K562 (cell line): ENCODE measurements around the gene TRPV5. TPM values are rescaled to one million over a fixed set of nuclear protein-coding genes. Genes with fewer than 3 reads are reported as not detected.

Source experiments
- ATAC-seq: fragments of 200-7000 bp; cut with Tn5 transposase; 3 replicates; pipeline ENCODE4 v1.9.1; 2020; ENCODE audit warnings: moderate library complexity
- BruUV-seq: library from RNA; stranded (reverse); fragments of 400-500 nt; replicated peaks from 2 replicates; lab custom pipeline; 2021; lab: Mats Ljungman, UMichigan
- CTCF ChIA-PET: fragments of 300-600 bp; formaldehyde crosslinking; extraction: SDS; loops from one replicate; lab custom pipeline; 2021; ENCODE audit warnings: low intra/inter-chr PET ratio; lab: Yijun Ruan, JAX
- POLR2A ChIA-PET: fragments of 300-600, 350-650 bp; sonication (Branson Sonifier 250); formaldehyde crosslinking; extraction: SDS; loops from one replicate; lab custom pipeline; 2021; ENCODE audit warnings: antibody characterized with exemption, inconsistent platforms; lab: Yijun Ruan, JAX
- DNase-seq, 4 experiments: peaks; one replicate each; pipeline versions ENCODE4 v3.0.0 to v3.0.0-alpha.2; 2011 to 2018; ENCODE audit warnings: low spot score in 3 of 4, mixed read lengths in 3 of 4; ENCODE audit errors: extremely low read depth in 1 of 4
- FAIRE-seq: peaks from 2 replicates; lab custom pipeline; 2011; peaks lifted over from hg19 to GRCh38; lab: Jason Lieb, UNC
- H2AFZ ChIP-seq: 2 replicates; pipeline ENCODE4 v1.6.0; 2011; ENCODE audit warnings: low read depth, low read length, control low read depth, inconsistent platforms
- H3K27ac ChIP-seq: fragments of 200-600 bp; 3 replicates; pipeline ENCODE4 v1.8.0; 2011; ENCODE audit warnings: low read depth, mild to moderate bottlenecking, control low read depth, inconsistent platforms, low read length, moderate library complexity, mixed read lengths; ENCODE audit errors: extremely low read depth
- H3K27me3 ChIP-seq, 2 experiments: fragments of 300-600 bp in 1 of 2; 2 replicates in 1 of 2; 3 replicates in 1 of 2; pipeline versions ENCODE4 v1.6.0 to v1.8.0; 2011; ENCODE audit warnings: inconsistent platforms in 2 of 2, low read length in 2 of 2, mild to moderate bottlenecking in 1 of 2, mixed read lengths in 1 of 2, moderate library complexity in 1 of 2; ENCODE audit not compliant: control insufficient read depth in 2 of 2, insufficient read depth in 2 of 2
- H3K36me3 ChIP-seq: fragments of 300-600 bp; 3 replicates; pipeline ENCODE4 v1.8.0; 2011; ENCODE audit warnings: mild to moderate bottlenecking, low read length, inconsistent platforms; ENCODE audit not compliant: control insufficient read depth, insufficient read depth
- H3K4me1 ChIP-seq, 2 experiments: fragments of 200-600 bp in 1 of 2; replicated peaks in 1 of 2; 2 replicates in 1 of 2; 3 replicates in 1 of 2; pipeline versions ENCODE4 v1.5.1 to v1.8.0; 2011; ENCODE audit warnings: inconsistent platforms in 2 of 2, low read length in 2 of 2, mild to moderate bottlenecking in 1 of 2, mixed read lengths in 1 of 2, moderate library complexity in 1 of 2; ENCODE audit not compliant: control insufficient read depth in 2 of 2, insufficient read depth in 2 of 2
- H3K4me2 ChIP-seq: 2 replicates; pipeline ENCODE4 v1.6.1; 2011; ENCODE audit warnings: low read length, control low read depth, inconsistent platforms, mixed read lengths; ENCODE audit not compliant: insufficient read depth
- H3K4me3 ChIP-seq: fragments of 200-600 bp; sonication (generic), shearing (Covaris generic); 2 replicates; pipeline ENCODE4 v1.5.1; 2016; ENCODE audit warnings: control low read depth, inconsistent platforms
- H3K79me2 ChIP-seq: fragments of 200-600 bp; 3 replicates; pipeline ENCODE4 v1.8.0; 2011; ENCODE audit warnings: low read length, inconsistent platforms; ENCODE audit not compliant: control insufficient read depth, insufficient read depth
- H3K9ac ChIP-seq, 2 experiments: 2 replicates each; pipeline versions ENCODE4 v1.6.0 to v1.6.1; 2011; ENCODE audit warnings: low read depth in 2 of 2, low read length in 2 of 2, control low read depth in 1 of 2, inconsistent platforms in 1 of 2, mild to moderate bottlenecking in 1 of 2, mixed read lengths in 1 of 2; ENCODE audit not compliant: insufficient read depth in 1 of 2
- H3K9me1 ChIP-seq: one replicate; pipeline ENCODE4 v1.6.0; 2011; ENCODE audit warnings: inconsistent platforms, mild to moderate bottlenecking, low read length, moderate library complexity; ENCODE audit not compliant: control insufficient read depth, insufficient read depth
- H3K9me3 ChIP-seq: replicated peaks from 2 replicates; pipeline ENCODE4 v1.5.1; 2011; ENCODE audit warnings: low read depth, low read length, inconsistent platforms; ENCODE audit not compliant: control insufficient read depth, insufficient read depth
- H4K20me1 ChIP-seq: replicated peaks from 2 replicates; pipeline ENCODE4 v1.6.1; 2011; ENCODE audit warnings: low read length, inconsistent platforms, mixed read lengths; ENCODE audit not compliant: control insufficient read depth, insufficient read depth
- MEIS2 ChIP-seq: fragments of 450-650 bp; IDR thresholded peaks from 2 replicates; pipeline ENCODE4 v1.6.1; 2014; ENCODE audit warnings: mild to moderate bottlenecking; ENCODE audit not compliant: partially characterized antibody
- PHF8 ChIP-seq: fragments of 200-600 bp; sonication (generic); IDR thresholded peaks from 2 replicates; pipeline ENCODE4 v1.6.1; 2012; ENCODE audit warnings: mixed run types, mild to moderate bottlenecking, inconsistent platforms, low read length, moderate library complexity, borderline replicate concordance
- ZNF609 ChIP-seq: sonication (generic); formaldehyde crosslinking; IDR thresholded peaks from 2 replicates; pipeline ENCODE4 v1.8.1; 2023; ENCODE audit warnings: missing genetic modification reagents, mild to moderate bottlenecking, borderline replicate concordance
- WGBS: fragments of 100-300 bp; shearing (Covaris generic); methylation state at CpG from one replicate; pipeline ENCODE4 v1.1.6; 2016; ENCODE audit warnings: low coverage, mixed read lengths; ENCODE audit not compliant: insufficient coverage; ENCODE audit errors: missing lambda C conversion rate; 5-methylcytosine and 5-hydroxymethylcytosine counted together
- in situ Hi-C: fragments of 300-500 bp; cut with MboI; formaldehyde crosslinking; loops from 4 replicates; pipeline ENCODE4 v1.15.0; 2018; ENCODE audit warnings: inconsistent platforms, mixed read lengths
- intact Hi-C: fragments of 100-400 bp; cut with micrococcal nuclease; formaldehyde crosslinking; loops from 2 replicates; pipeline ENCODE4 v1.14.2; 2022
- polyA plus RNA-seq, 8 experiments: library from polyadenylated mRNA; depleted of rRNA in 4 of 8; stranded (reverse) in 5 of 8; unstranded in 3 of 8; fragments of >200 nt; fragmentation: Nextera tagmentation in 2 of 8; fragmentation: Illumina TruSeq in 1 of 8; extraction: Ambion mirVana in 2 of 8; extraction: Trizol in 1 of 8; gene quantifications; 2 replicates each; pipeline versions ENCODE4 v1.2.1 to v1.2.3, GENCODE V29; 2011 to 2014; ENCODE audit warnings: inconsistent platforms in 1 of 8, missing spikeins in 1 of 8
- total RNA-seq, 7 experiments: library from RNA; depleted of rRNA in 6 of 7; stranded (reverse); fragments of >200 nt in 6 of 7; fragmentation: Illumina TruSeq in 2 of 7; extraction: Trizol in 2 of 7; gene quantifications; 2 replicates each; pipeline versions ENCODE4 v1.2.1 to v1.2.3, GENCODE V29; 2011 to 2021; ENCODE audit warnings: low replicate concordance in 1 of 7

The TRPV5 gene
- total and polyA plus RNA-seq, 9 of the 15 experiments (the other 6 are each of a cell fraction or from before 2014, with no cell fraction given), result not detected

DNA sequence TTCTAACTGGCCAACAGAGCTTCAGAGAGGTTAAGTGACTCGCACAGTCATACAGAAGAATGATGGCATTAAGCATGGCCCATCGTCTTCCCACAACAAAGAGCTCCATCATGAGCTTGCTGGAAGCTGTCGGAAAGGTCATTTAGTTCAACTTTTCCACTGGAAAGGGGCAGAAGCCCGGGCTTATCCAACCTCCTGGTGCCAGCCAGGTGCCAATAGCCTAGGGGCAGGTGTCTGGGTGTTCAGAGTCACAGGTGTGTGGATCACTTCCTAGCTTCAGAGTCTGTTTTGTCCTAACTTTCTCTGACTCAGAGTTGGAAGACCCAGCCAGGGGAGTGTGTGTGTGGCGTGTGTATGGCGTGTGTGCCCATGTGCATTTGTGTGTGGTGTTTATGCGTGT lies 46.7 kb downstream of the TRPV5 start:
- TF ChIP-seq PHF8 (0 out of 2 replicates have a peak, but pooled peaks have one; percentile 20), ZNF609 (CRISPR knock-in tag) (0 out of 2 replicates have a peak, but pooled peaks have one; percentile 10), MEIS2 (no peak)
- TF ChIP-seq, all 486 proteins: peak for 2
- H3K9ac ChIP-seq, result no peak overlapping the region
- no peaks in the 10 kb centered on the region for H3K79me2 ChIP-seq
- BruUV-seq, result no TSS peak
- H3K4me3 ChIP-seq, result no peak overlapping the region
- POLR2A ChIA-PET, result interaction anchor here (1.3 kb wide), 1 partner anchor 9 kb away, joined by 6 read pairs; no protein-coding TSS in a partner anchor
- H3K36me3 ChIP-seq, result no peaks in the 10 kb centered on the region
- H3K27me3 ChIP-seq, result peaks cover 34 to 79% of the 10 kb centered on the region in 2 experiments
- ATAC-seq (no peak), DNase-seq (no peak), FAIRE-seq (no peak)
- H3K9me3 ChIP-seq, result no peaks in the 10 kb centered on the region; the same call in 1 of the 2 replicates
- H3K27ac ChIP-seq, result no peak overlapping the region
- in situ Hi-C loops (no loop called here), intact Hi-C loops (loop anchor here (10.0 kb wide), 1 partner anchor 328 kb away; no protein-coding TSS in a partner anchor)
- H3K9me1 ChIP-seq, result no peaks in the 10 kb centered on the region
- no peak overlapping the region for H3K4me2 ChIP-seq
- no peak overlapping the region for H2AFZ ChIP-seq
- CTCF ChIA-PET, result no interaction called here
- peaks cover 0 to 4% of the 10 kb centered on the region in 2 experiments; a peak in 1 of 5 replicates for H3K4me1 ChIP-seq
- no peaks in the 10 kb centered on the region for H4K20me1 ChIP-seq
- 13% methylated on average over 7 of the region's 7 CpGs for WGBS
